Erythroblast (primary cell): ENCODE results near the gene CNTNAP5.

ENCODE experiments used
- GATA1 ChIP-seq: IDR thresholded peaks from 2 replicates; pipeline ENCODE4 v1.6.1; 2011; ENCODE audit warnings: low read depth, mild to moderate bottlenecking, control low read depth, low read length, moderate library complexity
- POLR2A ChIP-seq: IDR thresholded peaks from 2 replicates; pipeline ENCODE4 v1.6.1; 2011; ENCODE audit warnings: mild to moderate bottlenecking, low read length

DNA sequence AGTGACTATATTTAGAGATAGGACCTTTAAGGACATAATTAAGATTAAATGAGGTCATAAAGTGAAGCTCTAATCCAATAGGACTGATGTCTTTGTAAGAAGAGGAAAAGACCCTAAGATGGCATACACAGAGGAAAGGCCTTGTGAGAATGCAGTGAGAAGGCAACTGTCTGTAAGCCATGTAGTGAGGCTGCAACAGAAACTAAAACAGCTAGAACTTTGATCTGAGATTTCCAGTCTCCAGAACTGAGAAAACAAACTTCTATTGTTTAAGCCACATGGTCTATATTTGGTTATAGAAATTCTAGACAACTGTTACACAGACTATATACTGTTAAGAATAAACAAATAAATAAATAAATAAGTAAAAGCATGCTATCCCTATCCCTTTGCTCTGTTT lies 276.8 kb downstream of the CNTNAP5 start:
- TF ChIP-seq POLR2A = no peak
- no peak for TF ChIP-seq GATA1
